KMS-11 (cell line): ENCODE results near the gene FAM210A.

Source experiments
- H2AFZ ChIP-seq: fragments of 200-600 bp; sonication (generic); 2 replicates; pipeline ENCODE4 v1.6.1; 2016; ENCODE audit warnings: antibody characterized with exemption, mixed run types, low read depth
- H3K27ac ChIP-seq: fragments of 200-600 bp; sonication (generic); 2 replicates; pipeline ENCODE4 v1.6.1; 2016; ENCODE audit warnings: mild to moderate bottlenecking, mixed run types
- H3K27me3 ChIP-seq: fragments of 200-600 bp; sonication (generic); 2 replicates; pipeline ENCODE4 v1.6.1; 2017; ENCODE audit warnings: mild to moderate bottlenecking, low read depth, mixed run types, moderate library complexity; ENCODE audit not compliant: insufficient read depth
- H3K36me3 ChIP-seq: fragments of 200-600 bp; sonication (generic); 2 replicates; pipeline ENCODE4 v1.6.1; 2017; ENCODE audit warnings: mild to moderate bottlenecking, mixed run types; ENCODE audit not compliant: insufficient read depth
- H3K4me1 ChIP-seq: fragments of 200-600 bp; sonication (generic); 2 replicates; pipeline ENCODE4 v1.6.1; 2016; ENCODE audit warnings: mild to moderate bottlenecking, low read depth, mixed run types; ENCODE audit not compliant: poor library complexity, severe bottlenecking
- H3K4me2 ChIP-seq: fragments of 200-600 bp; sonication (generic); 2 replicates; pipeline ENCODE4 v1.7.0; 2016; ENCODE audit warnings: mild to moderate bottlenecking, mixed run types
- H3K4me3 ChIP-seq: fragments of 200-600 bp; sonication (generic); IDR thresholded peaks from 2 replicates; pipeline ENCODE4 v1.6.1; 2017; ENCODE audit warnings: low read depth, low read length, mixed read lengths; ENCODE audit not compliant: insufficient read depth
- H3K79me2 ChIP-seq: fragments of 200-600 bp; sonication (generic); 2 replicates; pipeline ENCODE4 v1.6.1; 2016; ENCODE audit warnings: low read depth, mixed run types; ENCODE audit not compliant: insufficient read depth
- H3K9ac ChIP-seq: fragments of 200-600 bp; sonication (generic); 2 replicates; pipeline ENCODE4 v1.6.1; 2016; ENCODE audit warnings: mild to moderate bottlenecking, mixed run types
- H4K20me1 ChIP-seq: fragments of 200-600 bp; sonication (generic); 2 replicates; pipeline ENCODE4 v1.6.1; 2016; ENCODE audit warnings: mild to moderate bottlenecking, mixed run types; ENCODE audit not compliant: insufficient read depth
- CTCF ChIP-seq: fragments of 200-600 bp; sonication (generic); conservative IDR thresholded peaks from 2 replicates; pipeline ENCODE4 v1.6.1; 2017; ENCODE audit warnings: low read depth, mild to moderate bottlenecking, antibody characterized with exemption, low read length, moderate library complexity, mixed read lengths

Gene FAM210A

GRCh38 chr18:13620818-13621445 is 105.4 kb downstream of the FAM210A start:
- Histone ChIP-seq H3K36me3 (no peaks in the 10 kb centered on the region), H3K27me3 (no peaks in the 10 kb centered on the region), H3K27ac (no peak overlapping the region), H3K9ac (no peak overlapping the region), H2AFZ (no peak overlapping the region), H3K79me2 (no peaks in the 10 kb centered on the region), H3K4me3 (no peak overlapping the region), H4K20me1 (no peaks in the 10 kb centered on the region), H3K4me1 (no peaks in the 10 kb centered on the region), H3K4me2 (no peak overlapping the region)
- no peak for TF ChIP-seq CTCF

- Histone ChIP-seq H3K36me3 (no peaks in the 10 kb centered on the region), H3K79me2 (no peaks in the 10 kb centered on the region), H4K20me1 (no peaks in the 10 kb centered on the region), H3K4me2 (no peak overlapping the region), H2AFZ (no peak overlapping the region), H3K27me3 (no peaks in the 10 kb centered on the region), H3K4me3 (no peak overlapping the region), H3K27ac (no peak overlapping the region), H3K4me1 (no peaks in the 10 kb centered on the region), H3K9ac (no peak overlapping the region)
- no peak for TF ChIP-seq CTCF
These were observed 106.1 kb downstream of the FAM210A start for GRCh38 chr18:13620206-13620672.

- no peak overlapping the region for H3K4me2 ChIP-seq
- H3K9ac ChIP-seq: no peak overlapping the region
- no peaks in the 10 kb centered on the region for H3K79me2 ChIP-seq
- no peak overlapping the region for H3K4me3 ChIP-seq
- H3K36me3 ChIP-seq: no peaks in the 10 kb centered on the region
- H3K27ac ChIP-seq: no peak overlapping the region
- H4K20me1 ChIP-seq: no peaks in the 10 kb centered on the region
- H2AFZ ChIP-seq: no peak overlapping the region
- no peak for TF ChIP-seq CTCF
- no peaks in the 10 kb centered on the region for H3K4me1 ChIP-seq
- no peaks in the 10 kb centered on the region for H3K27me3 ChIP-seq
These were observed 106.7 kb downstream of the FAM210A start for GRCh38 chr18:13619505-13620205.

- Histone ChIP-seq H2AFZ (no peak overlapping the region), H3K4me1 (peaks cover 5% of the 10 kb centered on the region), H3K4me3 (no peak overlapping the region), H3K9ac (no peak overlapping the region), H3K79me2 (no peaks in the 10 kb centered on the region), H3K36me3 (no peaks in the 10 kb centered on the region), H3K27me3 (no peaks in the 10 kb centered on the region), H3K27ac (no peak overlapping the region), H4K20me1 (no peaks in the 10 kb centered on the region), H3K4me2 (no peak overlapping the region)
- TF ChIP-seq CTCF: no peak
These were observed 107.5 kb downstream of the FAM210A start for GRCh38 chr18:13618760-13619438.
